Stimulated activated CD4-positive, alpha-beta T cell treated with anti-CD3 and anti-CD28 coated beads, Interleukin-12 subunit alpha, Interleukin-12 subunit beta, amount 100 ng/mL, for 24 hours (primary cell): ENCODE measurements around the gene MISP.
"Not testable (repeated sequence)": the region's sequence is repeated elsewhere in the genome, so short reads cannot be mapped to it uniquely, and the experiment has no call there.

Source experiments
- DNase-seq, 2 experiments: peaks; one replicate each; pipeline ENCODE4 v3.0.0-alpha.2; 2020; ENCODE audit warnings: low read depth in 2 of 2

The MISP gene

GRCh38 chr19:723714-724113 lies 27.2 kb upstream of the MISP start:
- DNase-seq: no peak

GRCh38 chr19:725461-726089 lies 25.3 kb upstream of the MISP start:
- no peak for DNase-seq

- no peak for DNase-seq
Measured at GRCh38 chr19:726993-727956, 23.6 kb upstream of the MISP start.

- no peak for DNase-seq
Measured at GRCh38 chr19:728011-728410, 22.9 kb upstream of the MISP start.

GRCh38 chr19:729564-729963 lies 21.3 kb upstream of the MISP start:
- DNase-seq: not testable (repeated sequence)

- no peak for DNase-seq
Measured at GRCh38 chr19:729965-730668, 20.8 kb upstream of the MISP start.

- DNase-seq: no peak
Measured at GRCh38 chr19:731000-731399, 19.9 kb upstream of the MISP start.

GRCh38 chr19:732148-733069 lies 18.5 kb upstream of the MISP start:
- DNase-seq: no peak

- no peak for DNase-seq
Measured at GRCh38 chr19:734716-735115, 16.2 kb upstream of the MISP start.

GRCh38 chr19:736125-736524 lies 14.8 kb upstream of the MISP start:
- DNase-seq: no peak

- peak; percentile 15 to 53 for DNase-seq
Measured at GRCh38 chr19:737591-738093, 13.3 kb upstream of the MISP start.

- DNase-seq: no peak
Measured at GRCh38 chr19:738509-739128, 12.3 kb upstream of the MISP start.

- DNase-seq: no peak
Measured at GRCh38 chr19:739998-740715, 10.8 kb upstream of the MISP start.

- not testable (repeated sequence) for DNase-seq
Measured at GRCh38 chr19:740816-741505, 10.0 kb upstream of the MISP start.

- DNase-seq: no peak
Measured at GRCh38 chr19:741506-742131, 9.3 kb upstream of the MISP start.

GRCh38 chr19:742540-743075 lies 8.3 kb upstream of the MISP start:
- no peak for DNase-seq

- no peak for DNase-seq
Measured at GRCh38 chr19:743168-743687, 7.7 kb upstream of the MISP start.

GRCh38 chr19:745138-745537 lies 5.8 kb upstream of the MISP start:
- DNase-seq: not testable (repeated sequence)
